ENCODE results near the gene FRS2.

Gene FRS2

GRCh38 chr12:69467366-69467765 lies 2.8 kb upstream of the FRS2 start:
- no peak for DNase-seq

- no peak for DNase-seq
Measured at GRCh38 chr12:69468237-69469026, 1.8 kb upstream of the FRS2 start.

- no peak for DNase-seq
Measured at GRCh38 chr12:69469854-69470188, 367 bp upstream of the FRS2 start.

- no peak for DNase-seq
Measured at GRCh38 chr12:69471076-69471430, 865 bp downstream of the FRS2 start.

GRCh38 chr12:69471667-69472385 lies 1.6 kb downstream of the FRS2 start:
- no peak for DNase-seq

GRCh38 chr12:69473262-69473661 lies 3.1 kb downstream of the FRS2 start:
- no peak for DNase-seq

GRCh38 chr12:69474456-69474855 lies 4.3 kb downstream of the FRS2 start:
- no peak for DNase-seq

- DNase-seq: no peak
Measured at GRCh38 chr12:69475237-69475975, 5.2 kb downstream of the FRS2 start.

GRCh38 chr12:69476276-69477017 lies 6.3 kb downstream of the FRS2 start:
- DNase-seq: no peak

GRCh38 chr12:69479675-69480074 lies 9.5 kb downstream of the FRS2 start:
- DNase-seq: no peak

- DNase-seq: no peak
Measured at GRCh38 chr12:69480698-69481097, 10.5 kb downstream of the FRS2 start.

GRCh38 chr12:69481133-69481532 lies 10.9 kb downstream of the FRS2 start:
- no peak for DNase-seq

- DNase-seq: no peak
Measured at GRCh38 chr12:69483700-69484099, 13.5 kb downstream of the FRS2 start.

- no peak for DNase-seq
Measured at GRCh38 chr12:69484428-69484827, 14.2 kb downstream of the FRS2 start.

- no peak for DNase-seq
Measured at GRCh38 chr12:69490920-69491643, 20.9 kb downstream of the FRS2 start.

- DNase-seq: no peak
Measured at GRCh38 chr12:69492739-69493138, 22.6 kb downstream of the FRS2 start.

- no peak for DNase-seq
Measured at GRCh38 chr12:69495071-69495470, 24.9 kb downstream of the FRS2 start.

GRCh38 chr12:69497308-69498026 lies 27.3 kb downstream of the FRS2 start:
- peak in 1 of 5 donors; percentile 9 for DNase-seq

- no peak for DNase-seq
Measured at GRCh38 chr12:69500631-69501030, 30.4 kb downstream of the FRS2 start.

GRCh38 chr12:69501154-69501895 lies 31.1 kb downstream of the FRS2 start:
- DNase-seq: no peak
